Type B pancreatic cell (in vitro differentiated cells): ENCODE measurements around the gene THSD4. TPM values are rescaled to one million over a fixed set of nuclear protein-coding genes. Genes with fewer than 3 reads are reported as not detected.
"Not testable (repeated sequence)": the region's sequence is repeated elsewhere in the genome, so short reads cannot be mapped to it uniquely, and the experiment has no call there.

Source experiments
- DNase-seq: peaks from one replicate; pipeline ENCODE4 v3.0.0; 2021; ENCODE audit warnings: mixed read lengths; ENCODE audit not compliant: unreplicated experiment; ENCODE audit errors: extremely low spot score
- H3K27ac Mint-ChIP-seq: 2 replicates; pipeline ENCODE4 v1.8.0; 2021; ENCODE audit warnings: mild to moderate bottlenecking, mixed read lengths
- H3K27me3 Mint-ChIP-seq: 2 replicates; pipeline ENCODE4 v1.8.0; 2021; ENCODE audit warnings: mixed read lengths
- H3K36me3 Mint-ChIP-seq: 2 replicates; pipeline ENCODE4 v1.8.0; 2021; ENCODE audit warnings: mixed read lengths
- H3K4me1 Mint-ChIP-seq: one replicate; pipeline ENCODE4 v1.8.0; 2021; ENCODE audit warnings: mixed read lengths; ENCODE audit not compliant: unreplicated experiment
- H3K4me3 Mint-ChIP-seq: 2 replicates; pipeline ENCODE4 v1.8.0; 2021; ENCODE audit warnings: mild to moderate bottlenecking, mixed read lengths
- H3K9me3 Mint-ChIP-seq: 2 replicates; pipeline ENCODE4 v1.8.0; 2021; ENCODE audit warnings: mixed read lengths
- total RNA-seq: library from RNA; stranded (reverse); gene quantifications from 2 replicates; pipeline ENCODE4 v1.2.1, GENCODE V29; 2021; ENCODE audit warnings: low replicate concordance
- TF ChIP-seq, protein P1 (sequence below): fragments of 200-600 bp; sonication (generic); conservative IDR thresholded peaks from 2 replicates; pipeline ENCODE4 v1.5.0; 2021; ENCODE audit warnings: antibody characterized with exemption, mild to moderate bottlenecking

Gene THSD4
- total RNA-seq, 1 donor from 2014 or later: 43.3 TPM

DNA sequence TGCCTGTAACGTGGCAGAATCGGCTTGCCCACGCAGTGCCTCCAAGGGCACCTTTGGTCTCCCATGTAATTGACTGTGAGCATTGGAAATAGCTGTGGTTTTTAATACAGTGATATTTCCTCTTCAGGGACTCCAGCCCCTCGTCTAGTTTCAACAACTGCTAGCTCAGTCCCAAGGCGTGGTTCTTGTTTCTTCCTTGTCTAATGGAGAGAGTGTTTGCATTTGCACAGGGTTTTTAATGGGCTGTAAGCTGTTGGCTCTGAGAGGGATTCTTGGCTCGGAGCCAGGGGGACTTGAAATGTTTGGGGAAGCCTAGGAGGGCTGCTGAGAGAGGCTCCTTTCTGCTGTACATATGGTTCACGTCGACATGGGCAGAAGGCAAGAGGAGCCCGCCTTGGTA is 86.2 kb downstream of the THSD4 start:
- Mint-ChIP-seq H3K27ac (peak overlapping the region; percentile 14), H3K36me3 (no peaks in the 10 kb centered on the region)

DNA sequence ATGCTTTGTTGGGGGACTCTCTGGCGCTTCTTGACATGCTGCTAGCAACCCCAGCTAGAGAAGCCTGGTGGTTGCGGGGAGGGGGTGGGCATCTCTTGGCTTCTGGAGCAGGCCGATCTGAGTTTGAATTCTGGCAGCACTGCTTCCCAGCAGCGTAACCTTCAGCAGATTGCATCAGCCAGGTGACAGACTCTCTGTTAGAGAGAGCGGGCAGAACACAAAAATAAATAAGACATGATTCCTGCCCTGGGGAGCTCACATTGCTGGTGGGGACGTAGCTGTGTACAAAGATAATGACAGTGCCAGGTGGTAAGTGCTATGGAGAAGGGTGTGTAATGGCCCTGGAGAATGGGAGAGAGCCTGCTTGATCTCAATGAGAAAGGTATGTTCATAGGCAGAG is 87.4 kb downstream of the THSD4 start:
- H3K4me3 Mint-ChIP-seq: no peak overlapping the region
- TF ChIP-seq, protein P1, sequence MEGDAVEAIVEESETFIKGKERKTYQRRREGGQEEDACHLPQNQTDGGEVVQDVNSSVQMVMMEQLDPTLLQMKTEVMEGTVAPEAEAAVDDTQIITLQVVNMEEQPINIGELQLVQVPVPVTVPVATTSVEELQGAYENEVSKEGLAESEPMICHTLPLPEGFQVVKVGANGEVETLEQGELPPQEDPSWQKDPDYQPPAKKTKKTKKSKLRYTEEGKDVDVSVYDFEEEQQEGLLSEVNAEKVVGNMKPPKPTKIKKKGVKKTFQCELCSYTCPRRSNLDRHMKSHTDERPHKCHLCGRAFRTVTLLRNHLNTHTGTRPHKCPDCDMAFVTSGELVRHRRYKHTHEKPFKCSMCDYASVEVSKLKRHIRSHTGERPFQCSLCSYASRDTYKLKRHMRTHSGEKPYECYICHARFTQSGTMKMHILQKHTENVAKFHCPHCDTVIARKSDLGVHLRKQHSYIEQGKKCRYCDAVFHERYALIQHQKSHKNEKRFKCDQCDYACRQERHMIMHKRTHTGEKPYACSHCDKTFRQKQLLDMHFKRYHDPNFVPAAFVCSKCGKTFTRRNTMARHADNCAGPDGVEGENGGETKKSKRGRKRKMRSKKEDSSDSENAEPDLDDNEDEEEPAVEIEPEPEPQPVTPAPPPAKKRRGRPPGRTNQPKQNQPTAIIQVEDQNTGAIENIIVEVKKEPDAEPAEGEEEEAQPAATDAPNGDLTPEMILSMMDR: no peak
- no peaks in the 10 kb centered on the region for H3K9me3 Mint-ChIP-seq
- no peaks in the 10 kb centered on the region for H3K36me3 Mint-ChIP-seq
- no peak for DNase-seq
- H3K4me1 Mint-ChIP-seq: peaks cover 25% of the 10 kb centered on the region
- H3K27ac Mint-ChIP-seq: peak overlapping the region; percentile 6
- H3K27me3 Mint-ChIP-seq: peaks cover 4% of the 10 kb centered on the region

More for the DNA sequence above, 86.2 kb downstream of the THSD4 start:
- Mint-ChIP-seq H3K4me1 (peaks cover 21% of the 10 kb centered on the region), H3K9me3 (no peaks in the 10 kb centered on the region), H3K4me3 (no peak overlapping the region), H3K27me3 (peaks cover 4% of the 10 kb centered on the region)
- DNase-seq: no peak
- TF ChIP-seq, protein P1: no peak

DNA sequence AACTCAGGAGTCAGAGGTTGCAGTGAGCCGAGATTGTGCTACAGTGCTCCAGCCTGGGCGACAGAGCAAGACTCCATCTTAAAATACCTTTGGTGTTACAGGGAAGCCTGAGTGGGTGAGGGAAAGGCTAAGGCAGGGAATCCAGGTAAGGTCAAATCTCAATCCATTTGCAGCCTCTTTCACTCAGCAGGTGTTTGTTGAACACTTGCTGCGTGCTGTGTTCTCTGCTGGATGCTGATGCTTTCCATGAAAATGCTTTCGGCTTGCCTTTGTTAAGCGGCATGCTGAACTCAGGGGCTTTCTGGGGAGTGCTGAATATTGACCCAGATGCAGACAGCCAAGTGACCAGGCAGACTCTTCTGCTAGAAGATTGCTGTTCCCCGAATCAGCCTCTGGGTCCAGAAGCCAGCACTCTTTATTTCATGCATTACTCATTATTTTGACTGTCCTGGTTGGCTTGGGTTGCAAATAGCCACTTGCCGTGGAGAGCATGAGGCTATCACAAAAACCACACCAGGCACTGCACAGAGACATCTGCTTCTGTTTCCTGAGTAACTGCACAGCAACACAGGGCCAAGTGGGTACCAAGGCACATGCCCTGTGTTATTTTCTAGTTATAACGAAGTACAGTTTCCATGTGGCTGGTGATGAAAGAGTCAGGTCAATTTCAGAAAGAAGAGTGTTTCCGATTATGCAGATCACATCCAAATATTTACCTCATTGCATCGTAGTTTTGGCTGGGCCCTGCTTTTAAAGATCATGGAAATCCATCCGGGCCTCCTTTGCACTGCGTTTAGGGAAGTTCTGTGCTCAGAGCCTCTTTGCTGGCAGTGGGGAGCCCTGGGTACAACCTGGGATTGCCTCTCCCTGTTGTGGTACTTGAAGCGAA is 88.6 kb downstream of the THSD4 start:
- no peaks in the 10 kb centered on the region for H3K9me3 Mint-ChIP-seq
- TF ChIP-seq, protein P1: no peak
- no peak overlapping the region for H3K27ac Mint-ChIP-seq
- no peak overlapping the region for H3K4me3 Mint-ChIP-seq
- peaks cover 4% of the 10 kb centered on the region for H3K27me3 Mint-ChIP-seq
- DNase-seq: no peak
- H3K4me1 Mint-ChIP-seq: peaks cover 25% of the 10 kb centered on the region
- no peaks in the 10 kb centered on the region for H3K36me3 Mint-ChIP-seq

DNA sequence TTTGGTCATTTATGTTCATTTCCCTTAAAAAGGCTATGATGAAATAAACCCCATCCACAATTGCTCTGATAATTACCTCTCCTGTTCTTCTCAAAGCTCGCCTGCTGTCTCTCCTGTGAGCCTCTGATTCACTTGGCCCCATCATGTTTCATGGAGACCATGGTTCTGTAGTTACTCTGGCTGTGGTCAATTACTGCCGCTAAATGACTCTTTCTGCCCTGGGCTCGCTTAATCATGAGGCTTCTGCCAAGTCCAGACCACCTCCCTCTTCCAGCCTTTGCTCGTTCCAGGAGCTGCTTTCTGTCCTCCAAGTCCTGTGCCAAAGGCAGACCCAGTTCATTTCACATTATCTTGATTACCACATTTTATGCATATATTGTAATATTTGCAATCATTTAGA is 91.9 kb downstream of the THSD4 start:
- Mint-ChIP-seq H3K27me3 (peaks cover 4% of the 10 kb centered on the region), H3K4me1 (peaks cover 15% of the 10 kb centered on the region), H3K9me3 (no peaks in the 10 kb centered on the region), H3K4me3 (no peak overlapping the region), H3K27ac (no peak overlapping the region), H3K36me3 (peaks cover 3% of the 10 kb centered on the region)
- no peak for DNase-seq
- TF ChIP-seq, protein P1: no peak

DNA sequence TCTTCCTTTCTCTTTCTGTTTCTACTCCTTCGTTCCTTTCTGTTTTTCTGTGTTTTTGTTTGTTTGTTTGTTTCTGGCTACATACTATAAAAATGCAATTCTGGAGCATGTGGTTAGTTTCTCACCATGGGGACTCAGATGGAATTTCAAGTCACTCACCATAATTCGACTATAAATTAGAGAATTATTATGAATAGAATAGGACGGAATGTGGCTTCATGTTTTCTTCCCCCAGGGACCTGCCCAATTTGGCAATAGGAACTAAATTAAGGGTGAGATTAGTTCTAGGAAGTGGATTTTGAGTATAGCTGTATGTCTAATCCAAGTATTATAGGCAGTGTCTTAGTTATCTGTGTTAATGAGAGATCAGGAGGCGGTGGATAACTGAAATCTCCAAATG is 96.9 kb downstream of the THSD4 start:
- H3K27me3 Mint-ChIP-seq: peaks cover 4% of the 10 kb centered on the region
- no peak for DNase-seq
- H3K4me1 Mint-ChIP-seq: peaks cover 6% of the 10 kb centered on the region
- no peak overlapping the region for H3K27ac Mint-ChIP-seq
- TF ChIP-seq, protein P1: no peak
- peaks cover 8% of the 10 kb centered on the region for H3K9me3 Mint-ChIP-seq
- H3K36me3 Mint-ChIP-seq: peaks cover 14% of the 10 kb centered on the region
- no peak overlapping the region for H3K4me3 Mint-ChIP-seq

DNA sequence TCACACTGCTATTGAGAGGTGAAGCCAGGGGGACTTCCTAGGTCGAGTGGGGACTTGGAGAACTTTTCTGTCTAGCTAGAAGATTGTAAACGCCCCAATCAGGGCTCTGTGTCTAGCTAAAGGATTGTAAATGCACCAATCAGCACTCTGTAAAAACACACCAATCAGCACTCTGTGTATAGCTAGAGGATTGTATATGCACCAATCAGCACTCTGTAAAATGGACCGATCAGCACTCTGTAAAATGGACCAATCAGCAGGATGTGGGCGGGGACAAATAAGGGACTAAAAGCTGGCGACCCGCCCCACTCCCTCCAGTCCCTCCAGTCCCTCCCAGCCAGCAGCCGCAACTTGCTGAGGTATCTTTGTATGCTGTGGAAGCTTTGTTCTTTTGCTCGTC is 98.7 kb downstream of the THSD4 start:
- not testable (repeated sequence) for H3K27ac Mint-ChIP-seq, DNase-seq, H3K27me3 Mint-ChIP-seq, H3K4me3 Mint-ChIP-seq, H3K9me3 Mint-ChIP-seq
- Mint-ChIP-seq H3K36me3 (peaks cover 19% of the 10 kb centered on the region), H3K4me1 (peaks cover 13% of the 10 kb centered on the region)
